ENCODE data around the gene OR2T35.
"Not testable (repeated sequence)": the region's sequence is repeated elsewhere in the genome, so short reads cannot be mapped to it uniquely, and the experiment has no call there.

The OR2T35 gene, protein sequence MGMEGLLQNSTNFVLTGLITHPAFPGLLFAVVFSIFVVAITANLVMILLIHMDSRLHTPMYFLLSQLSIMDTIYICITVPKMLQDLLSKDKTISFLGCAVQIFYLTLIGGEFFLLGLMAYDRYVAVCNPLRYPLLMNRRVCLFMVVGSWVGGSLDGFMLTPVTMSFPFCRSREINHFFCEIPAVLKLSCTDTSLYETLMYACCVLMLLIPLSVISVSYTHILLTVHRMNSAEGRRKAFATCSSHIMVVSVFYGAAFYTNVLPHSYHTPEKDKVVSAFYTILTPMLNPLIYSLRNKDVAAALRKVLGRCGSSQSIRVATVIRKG

DNA sequence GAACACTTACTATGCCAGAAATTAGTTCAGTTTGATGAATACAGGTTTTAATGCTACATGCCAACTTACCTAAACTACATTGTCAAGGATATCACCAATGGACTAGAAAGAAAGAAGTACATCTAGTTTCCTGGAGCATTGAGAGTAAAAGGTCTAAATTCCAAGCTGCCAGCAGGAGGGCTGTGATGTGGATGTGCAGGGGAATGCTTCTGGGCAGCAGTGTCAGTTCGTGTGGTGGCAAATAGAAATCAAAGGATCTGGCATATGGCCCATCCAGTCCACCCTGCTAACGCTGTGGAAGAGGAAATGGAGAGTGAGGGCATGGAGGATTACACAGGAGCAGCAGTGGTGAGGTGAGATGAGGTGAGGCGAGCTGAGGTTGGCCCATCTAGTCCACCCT lies at the start of gene OR2T35:
Gene OR2T35, minus strand, starts transcription at position 101 of the 400 bp plus-strand sequence. CDS start 6,020 bp downstream, outside the sequence.
- not testable (repeated sequence) for H3K4me3 ChIP-seq (ENCODE audit: low read length); H3K27me3 ChIP-seq (ENCODE audit: control insufficient read depth, insufficient read depth, low read length); H3K36me3 ChIP-seq (ENCODE audit: control insufficient read depth, insufficient read depth, low read length); H3K9ac ChIP-seq (ENCODE audit: low read length); H3K27ac ChIP-seq (ENCODE audit: low read depth, low read length); H3K4me1 ChIP-seq (ENCODE audit: control insufficient read depth, insufficient read depth, low read length)

DNA sequence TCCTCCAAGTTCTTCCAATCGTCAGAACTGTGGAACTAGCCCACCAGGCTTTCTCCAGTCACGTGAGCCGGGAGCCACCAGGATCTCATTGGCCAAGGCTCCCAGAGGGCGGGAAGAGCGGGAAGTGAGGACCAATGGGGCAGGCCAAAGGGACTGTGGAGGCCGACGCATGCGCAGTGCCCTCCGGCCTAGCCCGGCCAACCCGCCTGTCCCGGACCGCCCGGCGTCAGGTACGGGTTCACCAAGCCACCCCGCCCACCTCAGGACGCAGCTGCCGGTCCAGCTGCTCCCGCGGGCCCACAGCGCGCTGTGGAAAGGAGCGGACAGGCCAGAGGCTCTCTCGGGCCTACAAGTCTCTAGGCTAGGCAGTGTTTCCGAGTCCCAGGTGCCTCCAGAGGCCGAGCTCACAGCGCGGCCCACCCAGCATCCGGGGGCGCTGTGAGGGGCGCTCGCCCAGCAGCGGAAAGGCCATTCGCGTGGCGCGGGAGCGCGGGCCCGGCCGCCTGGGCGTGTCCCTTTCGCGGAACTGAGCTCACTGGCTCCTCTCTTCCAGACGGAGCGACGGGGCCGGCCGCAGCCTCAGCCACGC lies 46.6 kb upstream of the OR2T35 start:
- Histone ChIP-seq H3K4me3 (ENCODE audit: low read length) (no peak overlapping the region), H3K4me1 (ENCODE audit: control insufficient read depth, insufficient read depth, low read length) (no peaks in the 10 kb centered on the region), H3K36me3 (ENCODE audit: control insufficient read depth, insufficient read depth, low read length) (no peaks in the 10 kb centered on the region)

DNA sequence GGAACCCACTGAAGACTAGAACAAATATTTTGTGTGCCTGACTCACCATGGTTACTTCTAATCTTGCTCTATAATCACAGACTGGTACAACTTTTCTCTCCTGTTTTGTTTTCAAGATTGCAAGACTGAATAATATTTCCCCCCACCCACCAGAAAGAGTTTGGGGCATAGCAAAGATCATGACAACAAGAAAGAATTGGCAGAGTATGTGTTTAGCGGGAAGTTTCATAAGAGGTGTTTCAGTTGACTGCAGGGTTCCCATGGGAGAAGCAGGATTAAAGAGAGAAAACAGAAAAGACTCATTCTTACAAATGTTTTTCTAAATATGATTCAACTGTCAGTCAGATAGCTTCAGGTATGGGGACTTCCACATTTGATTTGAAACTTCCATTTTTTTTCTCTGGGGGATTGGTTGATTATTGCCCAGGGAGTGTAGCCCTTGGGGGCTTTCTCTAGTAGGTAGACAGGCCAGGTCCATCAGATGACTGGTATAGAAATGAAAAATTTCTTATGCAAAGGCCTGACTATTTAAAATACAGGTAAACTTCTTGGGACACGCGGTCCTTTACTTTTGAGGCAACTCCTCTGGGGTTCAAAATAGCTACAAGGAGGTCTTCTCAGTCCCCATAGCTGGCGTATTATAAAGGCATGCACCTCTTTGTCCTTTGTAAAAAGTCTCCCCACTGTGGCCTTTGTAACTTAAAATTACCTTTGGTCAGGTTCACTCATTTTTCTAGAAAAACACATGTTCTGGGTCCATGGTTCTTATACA lies 43.6 kb upstream of the OR2T35 start:
- no peaks in the 10 kb centered on the region for H3K4me1 ChIP-seq (ENCODE audit: control insufficient read depth, insufficient read depth, low read length)
- H3K27me3 ChIP-seq (ENCODE audit: control insufficient read depth, insufficient read depth, low read length): no peaks in the 10 kb centered on the region
- no peak overlapping the region for H3K9ac ChIP-seq (ENCODE audit: low read length)
- no peaks in the 10 kb centered on the region for H3K36me3 ChIP-seq (ENCODE audit: control insufficient read depth, insufficient read depth, low read length)
- no peak overlapping the region for H3K4me3 ChIP-seq (ENCODE audit: low read length)
- no peak overlapping the region for H3K27ac ChIP-seq (ENCODE audit: low read depth, low read length)

More for the DNA sequence above, 46.6 kb upstream of the OR2T35 start:
- Histone ChIP-seq H3K9ac (ENCODE audit: low read length) (no peak overlapping the region), H3K27ac (ENCODE audit: low read depth, low read length) (no peak overlapping the region), H3K27me3 (ENCODE audit: control insufficient read depth, insufficient read depth, low read length) (no peaks in the 10 kb centered on the region)

DNA sequence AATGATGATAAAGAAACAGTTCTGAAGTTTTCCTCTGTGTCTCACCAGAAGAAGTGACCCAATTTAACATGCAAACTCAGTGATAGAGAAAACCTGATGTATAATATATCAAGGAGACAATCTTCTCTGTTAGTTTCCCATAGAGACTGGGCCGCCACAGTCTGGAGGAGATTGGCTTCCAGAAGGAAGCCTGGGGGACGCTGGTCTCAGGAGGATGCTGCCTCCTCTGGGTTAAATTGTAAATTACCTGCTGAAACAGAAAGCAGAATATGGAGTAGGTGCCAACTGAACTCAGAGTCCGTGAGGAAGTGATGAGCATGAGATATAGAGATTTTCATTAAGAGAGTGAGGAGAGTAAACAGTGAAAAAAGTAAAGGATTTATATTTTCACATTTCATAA lies 41.7 kb upstream of the OR2T35 start:
- Histone ChIP-seq H3K4me1 (ENCODE audit: control insufficient read depth, insufficient read depth, low read length) (no peaks in the 10 kb centered on the region), H3K27ac (ENCODE audit: low read depth, low read length) (no peak overlapping the region), H3K4me3 (ENCODE audit: low read length) (no peak overlapping the region), H3K36me3 (ENCODE audit: control insufficient read depth, insufficient read depth, low read length) (no peaks in the 10 kb centered on the region), H3K27me3 (ENCODE audit: control insufficient read depth, insufficient read depth, low read length) (no peaks in the 10 kb centered on the region), H3K9ac (ENCODE audit: low read length) (no peak overlapping the region)

DNA sequence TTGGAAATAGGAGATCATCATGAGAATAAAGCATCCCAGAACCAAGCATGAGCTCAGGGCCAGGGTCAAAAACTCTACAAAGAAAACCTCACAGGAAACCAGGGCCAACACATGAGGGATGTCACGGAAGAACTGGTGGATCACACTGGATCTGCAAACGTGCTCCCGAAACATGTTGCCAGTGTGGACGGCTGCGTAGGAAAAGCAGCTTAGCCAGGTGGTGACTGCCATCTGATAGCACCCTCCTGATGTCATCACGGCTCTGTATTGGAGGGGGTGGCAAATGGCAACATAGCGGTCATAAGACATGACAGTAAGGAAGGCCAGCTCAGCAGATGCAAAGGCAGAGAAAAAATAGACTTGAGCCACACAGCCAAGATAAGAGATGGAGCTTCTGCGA lies 36.6 kb upstream of the OR2T35 start:
- Histone ChIP-seq H3K36me3 (ENCODE audit: control insufficient read depth, insufficient read depth, low read length) (no peaks in the 10 kb centered on the region), H3K27me3 (ENCODE audit: control insufficient read depth, insufficient read depth, low read length) (no peaks in the 10 kb centered on the region), H3K4me3 (ENCODE audit: low read length) (no peak overlapping the region), H3K4me1 (ENCODE audit: control insufficient read depth, insufficient read depth, low read length) (no peaks in the 10 kb centered on the region), H3K27ac (ENCODE audit: low read depth, low read length) (no peak overlapping the region), H3K9ac (ENCODE audit: low read length) (no peak overlapping the region)

DNA sequence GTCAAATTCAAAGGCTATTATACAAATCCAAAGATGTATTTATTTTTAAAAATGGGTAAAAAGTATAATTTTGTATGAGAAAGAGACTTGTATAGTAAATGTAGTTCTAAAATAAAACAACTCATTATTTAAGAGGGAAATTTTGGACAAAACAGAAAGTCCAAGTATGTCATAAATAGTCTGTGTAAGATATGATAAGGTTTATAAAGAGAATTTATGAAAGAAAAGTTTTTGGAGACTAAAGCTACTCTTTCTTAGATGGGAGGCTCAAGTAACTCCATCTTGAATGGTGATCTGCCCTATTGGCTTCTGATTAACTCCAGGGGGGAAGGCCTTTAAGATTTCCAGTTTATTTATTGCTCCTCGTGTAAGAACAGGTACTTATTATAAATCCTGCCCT lies 24.9 kb upstream of the OR2T35 start:
- Histone ChIP-seq H3K36me3 (ENCODE audit: control insufficient read depth, insufficient read depth, low read length) (no peaks in the 10 kb centered on the region), H3K27me3 (ENCODE audit: control insufficient read depth, insufficient read depth, low read length) (no peaks in the 10 kb centered on the region), H3K4me3 (ENCODE audit: low read length) (no peak overlapping the region), H3K27ac (ENCODE audit: low read depth, low read length) (no peak overlapping the region), H3K9ac (ENCODE audit: low read length) (no peak overlapping the region), H3K4me1 (ENCODE audit: control insufficient read depth, insufficient read depth, low read length) (no peaks in the 10 kb centered on the region)

DNA sequence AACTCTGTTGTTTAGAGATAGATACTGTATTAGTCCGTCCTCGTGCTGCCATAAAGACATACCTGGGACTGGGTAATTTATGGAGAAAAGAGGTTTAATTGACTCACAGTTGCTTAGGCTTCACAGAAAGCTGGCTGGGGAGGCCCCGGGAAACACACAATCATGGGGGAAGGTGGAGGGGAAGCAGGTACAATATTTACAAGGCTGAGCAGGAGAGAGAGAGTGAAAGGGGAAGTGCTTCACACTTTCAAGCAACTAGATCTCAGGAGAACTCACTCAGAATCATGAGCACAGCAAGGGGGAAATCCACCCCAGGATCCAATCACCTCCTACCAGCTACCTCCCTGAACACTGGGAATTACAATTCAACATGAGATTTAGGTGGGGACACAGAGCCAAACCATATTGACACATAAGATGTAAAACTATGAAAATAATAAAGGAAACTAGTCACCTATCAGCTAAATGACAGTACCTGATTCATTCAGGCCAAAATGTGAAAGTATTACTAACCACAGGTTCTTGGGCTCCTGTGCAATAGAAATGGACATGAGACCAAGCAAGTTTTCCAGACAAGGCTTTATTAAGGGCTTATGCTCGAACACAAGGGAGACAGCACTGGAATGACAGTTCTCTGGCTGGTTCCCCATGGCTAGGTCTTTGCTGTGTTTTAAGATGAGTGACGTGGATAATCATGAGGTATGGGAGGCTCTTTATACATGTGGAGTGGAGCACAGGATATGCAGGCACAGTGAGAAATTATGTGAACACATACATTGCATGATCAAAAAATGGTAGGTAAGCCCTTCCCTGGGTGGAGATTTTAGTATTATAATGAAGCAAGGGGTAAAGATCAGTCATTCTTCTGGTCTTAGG lies 18.6 kb upstream of the OR2T35 start:
- H3K9ac ChIP-seq (ENCODE audit: low read length); H3K4me3 ChIP-seq (ENCODE audit: low read length); H3K4me1 ChIP-seq (ENCODE audit: control insufficient read depth, insufficient read depth, low read length); H3K36me3 ChIP-seq (ENCODE audit: control insufficient read depth, insufficient read depth, low read length); H3K27me3 ChIP-seq (ENCODE audit: control insufficient read depth, insufficient read depth, low read length); H3K27ac ChIP-seq (ENCODE audit: low read depth, low read length): not testable (repeated sequence)

DNA sequence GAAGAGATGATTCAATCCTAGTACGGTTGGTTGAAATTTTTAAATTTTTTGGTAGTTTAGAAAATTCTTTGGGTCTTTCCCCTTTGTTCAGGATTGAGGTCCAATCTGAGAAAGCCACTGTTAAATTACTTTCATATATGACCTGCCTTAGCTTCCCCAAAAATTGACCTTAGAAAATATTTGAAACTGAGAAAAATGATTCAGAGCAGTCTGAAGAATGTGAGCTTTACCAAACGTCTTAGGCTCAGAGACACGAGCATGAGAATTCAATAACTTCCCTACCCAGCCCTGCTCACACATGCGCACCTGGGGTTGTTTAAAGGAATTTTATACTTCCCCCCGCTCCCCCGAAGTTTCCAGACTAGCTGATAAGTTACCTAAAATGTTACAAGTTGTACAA lies 11.7 kb upstream of the OR2T35 start:
- H3K4me3 ChIP-seq (ENCODE audit: low read length); H3K9ac ChIP-seq (ENCODE audit: low read length); H3K36me3 ChIP-seq (ENCODE audit: control insufficient read depth, insufficient read depth, low read length); H3K4me1 ChIP-seq (ENCODE audit: control insufficient read depth, insufficient read depth, low read length); H3K27ac ChIP-seq (ENCODE audit: low read depth, low read length); H3K27me3 ChIP-seq (ENCODE audit: control insufficient read depth, insufficient read depth, low read length): not testable (repeated sequence)

DNA sequence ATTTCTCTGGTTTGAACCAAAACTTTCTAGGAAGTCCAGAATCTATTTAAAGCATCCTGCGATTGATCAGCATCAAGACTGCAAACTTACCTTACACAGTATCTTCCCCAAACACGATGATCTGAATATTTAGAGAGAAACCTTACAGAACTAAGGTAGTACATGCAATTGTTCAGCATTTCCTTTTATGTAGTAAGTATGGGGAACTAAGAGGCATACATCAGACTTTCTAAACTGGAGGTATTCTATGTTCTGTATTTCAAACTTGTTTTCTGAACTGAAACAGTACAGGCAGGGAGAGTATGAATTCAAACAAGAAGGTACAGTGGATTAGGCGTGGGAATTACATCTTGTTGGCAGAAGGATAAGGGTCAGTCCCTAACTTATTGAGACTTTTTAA lies 10.3 kb upstream of the OR2T35 start, which contains the start of gene OR2T27:
Gene OR2T27, minus strand, starts transcription at position 175 of the 400 bp plus-strand sequence. CDS start 4,644 bp downstream, outside the sequence.
- H3K27me3 ChIP-seq (ENCODE audit: control insufficient read depth, insufficient read depth, low read length); H3K4me1 ChIP-seq (ENCODE audit: control insufficient read depth, insufficient read depth, low read length); H3K4me3 ChIP-seq (ENCODE audit: low read length); H3K36me3 ChIP-seq (ENCODE audit: control insufficient read depth, insufficient read depth, low read length); H3K27ac ChIP-seq (ENCODE audit: low read depth, low read length); H3K9ac ChIP-seq (ENCODE audit: low read length): not testable (repeated sequence)

DNA sequence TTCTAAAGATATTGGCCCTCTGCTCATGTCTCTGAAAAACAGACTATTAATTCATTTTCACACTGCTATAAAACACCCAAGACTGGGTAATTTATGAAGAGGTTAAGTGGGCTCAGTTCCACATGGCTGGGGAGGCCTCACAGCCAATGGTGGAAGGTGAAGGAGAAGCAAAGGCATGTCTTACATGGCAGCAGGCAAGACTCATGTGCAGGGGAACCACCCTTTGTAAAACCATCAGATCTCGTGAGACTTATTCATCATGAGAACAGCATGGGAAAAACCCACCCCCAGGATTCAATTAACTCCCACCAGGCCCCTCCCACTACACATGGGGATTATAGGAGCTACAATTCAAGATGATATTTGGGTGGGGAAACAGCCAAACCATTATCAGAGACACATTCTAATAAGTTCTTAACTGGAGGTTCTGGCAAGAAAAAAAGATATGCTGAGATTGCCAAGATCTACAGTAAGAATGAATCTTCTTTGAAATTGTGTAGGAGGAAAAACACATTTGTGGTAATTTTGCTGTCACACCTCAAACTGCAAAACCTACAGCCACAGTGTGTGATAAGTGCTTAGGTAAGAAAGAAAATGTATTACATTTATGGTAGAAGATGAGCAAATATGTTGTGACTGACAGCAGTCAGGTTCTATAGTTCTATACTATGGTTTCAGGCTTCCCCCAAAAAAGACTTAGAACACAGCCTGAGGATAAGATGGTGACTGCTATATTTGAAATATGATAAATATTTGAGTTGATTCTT lies 3.9 kb upstream of the OR2T35 start:
- H3K36me3 ChIP-seq (ENCODE audit: control insufficient read depth, insufficient read depth, low read length); H3K4me3 ChIP-seq (ENCODE audit: low read length); H3K27ac ChIP-seq (ENCODE audit: low read depth, low read length); H3K4me1 ChIP-seq (ENCODE audit: control insufficient read depth, insufficient read depth, low read length); H3K27me3 ChIP-seq (ENCODE audit: control insufficient read depth, insufficient read depth, low read length); H3K9ac ChIP-seq (ENCODE audit: low read length): not testable (repeated sequence)

DNA sequence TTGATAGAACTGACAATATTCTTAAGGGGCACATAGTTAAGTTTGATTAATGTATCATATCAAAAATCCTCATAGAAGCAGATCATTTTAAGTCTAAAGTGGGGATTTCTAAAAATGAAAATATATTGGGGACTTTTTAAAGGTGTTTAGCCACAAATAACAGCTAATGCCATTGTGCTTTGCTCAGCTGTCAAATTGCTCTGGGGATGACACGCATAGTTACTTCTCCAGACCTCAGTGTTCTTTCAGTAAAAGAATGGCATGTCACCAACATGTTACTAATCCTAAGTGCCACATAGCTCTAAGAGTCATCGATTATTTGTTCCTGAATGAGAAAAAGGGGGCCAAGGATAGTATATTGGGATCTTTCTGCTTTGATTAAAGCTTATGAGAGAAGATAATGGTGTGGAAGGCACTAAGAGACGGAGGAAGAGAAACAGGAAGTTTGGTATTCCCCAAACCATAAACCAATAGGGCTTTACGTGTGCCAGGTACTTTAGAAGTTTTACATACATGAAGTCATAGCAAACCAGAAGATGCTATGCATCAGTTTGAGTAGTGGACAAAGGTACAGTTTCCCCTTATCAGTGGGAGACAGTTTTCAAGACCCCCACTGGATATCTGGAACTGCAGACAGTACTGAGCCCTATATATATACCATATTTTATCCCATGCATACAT lies 2.0 kb downstream of the OR2T35 start:
- H3K27ac ChIP-seq (ENCODE audit: low read depth, low read length); H3K4me1 ChIP-seq (ENCODE audit: control insufficient read depth, insufficient read depth, low read length); H3K9ac ChIP-seq (ENCODE audit: low read length); H3K27me3 ChIP-seq (ENCODE audit: control insufficient read depth, insufficient read depth, low read length); H3K36me3 ChIP-seq (ENCODE audit: control insufficient read depth, insufficient read depth, low read length); H3K4me3 ChIP-seq (ENCODE audit: low read length): not testable (repeated sequence)
